Body of pancreas (tissue), 4 donors: ENCODE measurements around the gene TRIM62.

Experiments
- CTCF ChIP-seq, 7 experiments: fragments of 450-650 bp in 4 of 7; fragments of 200-600 bp in 3 of 7; sonication (generic) in 3 of 7; IDR thresholded peaks; one replicate each; pipeline ENCODE4 v1.5.1; 2016 to 2019; ENCODE audit warnings: antibody characterized with exemption in 7 of 7
- POLR2A ChIP-seq, 3 donors: fragments of 450-650 bp; IDR thresholded peaks; one replicate each; pipeline ENCODE4 v1.6.1; 2016; ENCODE audit warnings: antibody characterized with exemption in 3 of 3, mild to moderate bottlenecking in 2 of 3

GRCh38 chr1:33185541-33185940 is 3.7 kb upstream of the TRIM62 start:
- TF ChIP-seq CTCF (IDR thresholded peaks at IDR 0.05) (no peak), POLR2A (IDR thresholded peaks at IDR 0.05) (no peak)
